Caco-2 (cell line): ENCODE results near the gene KRTAP4-16. TPM values are rescaled to one million over a fixed set of nuclear protein-coding genes. Genes with fewer than 3 reads are reported as not detected.
A peak's percentile ranks its signal among the peaks of the same experiment; 100 is the strongest.
"Not testable (repeated sequence)": the region's sequence is repeated elsewhere in the genome, so short reads cannot be mapped to it uniquely, and the experiment has no call there.

Experiments used
- BruUV-seq: library from RNA; stranded (reverse); fragments of 400-500 nt; replicated peaks from 2 replicates; lab custom pipeline; 2021; lab: Mats Ljungman, UMichigan
- CTCF ChIA-PET: fragments of 300-600 bp; sonication (Branson Sonifier 250); formaldehyde crosslinking; loops from one replicate; lab custom pipeline; 2022; ENCODE audit warnings: antibody characterized with exemption; lab: Charles Lee
- POLR2A ChIA-PET: fragments of 300-600 bp; sonication (Branson Sonifier 250); formaldehyde crosslinking; loops from one replicate; lab custom pipeline; 2022; ENCODE audit warnings: antibody characterized with exemption; lab: Charles Lee
- DNase-seq, 2 experiments: peaks; one replicate each; pipeline versions ENCODE4 v3.0.0 to v3.0.0-alpha.2; 2020 to 2022
- H3K27me3 ChIP-seq: replicated peaks from 2 replicates; pipeline ENCODE4 v1.6.0; 2011; ENCODE audit warnings: low read length; ENCODE audit not compliant: control insufficient read depth, insufficient read depth
- H3K36me3 ChIP-seq: 2 replicates; pipeline ENCODE4 v1.5.1; 2011; ENCODE audit warnings: low read length; ENCODE audit not compliant: control insufficient read depth, insufficient read depth
- H3K4me1 ChIP-seq: fragments of 250-450 bp; sonication (Bioruptor Pico); 2 replicates; pipeline ENCODE4 v1.5.1; 2020; ENCODE audit warnings: mild to moderate bottlenecking
- H3K4me3 ChIP-seq: 2 replicates; pipeline ENCODE4 v1.5.1; 2011; ENCODE audit warnings: low read depth, mild to moderate bottlenecking, control low read depth, low read length
- H3K9me3 ChIP-seq: fragments of 250-450 bp; sonication (Bioruptor Pico); 2 replicates; pipeline ENCODE4 v1.5.1; 2020; ENCODE audit warnings: mild to moderate bottlenecking, moderate library complexity
- H3K27ac Mint-ChIP-seq: one replicate; pipeline ENCODE4 v1.8.0; 2022; ENCODE audit warnings: mixed read lengths; ENCODE audit not compliant: unreplicated experiment
- H3K27me3 Mint-ChIP-seq: one replicate; pipeline ENCODE4 v1.8.0; 2022; ENCODE audit warnings: mixed read lengths; ENCODE audit not compliant: insufficient read depth, unreplicated experiment
- H3K36me3 Mint-ChIP-seq: one replicate; pipeline ENCODE4 v1.8.0; 2022; ENCODE audit warnings: mild to moderate bottlenecking, mixed read lengths; ENCODE audit not compliant: insufficient read depth, unreplicated experiment
- H3K4me1 Mint-ChIP-seq: one replicate; pipeline ENCODE4 v1.8.0; 2022; ENCODE audit warnings: low read depth, mixed read lengths; ENCODE audit not compliant: unreplicated experiment
- H3K4me3 Mint-ChIP-seq: one replicate; pipeline ENCODE4 v1.8.0; 2022; ENCODE audit warnings: mild to moderate bottlenecking, moderate library complexity, mixed read lengths; ENCODE audit not compliant: unreplicated experiment
- H3K9me3 Mint-ChIP-seq: one replicate; pipeline ENCODE4 v1.8.0; 2022; ENCODE audit warnings: mixed read lengths; ENCODE audit not compliant: unreplicated experiment
- CTCF ChIP-seq, 2 experiments: fragments of 200-600 bp in 1 of 2; IDR thresholded peaks; 1 replicate in 1 of 2; 2 replicates in 1 of 2; pipeline versions ENCODE4 v1.5.1 to v1.8.0; 2011 to 2022; ENCODE audit warnings: antibody characterized with exemption in 1 of 2, control low read depth in 1 of 2, inconsistent platforms in 1 of 2, low read depth in 1 of 2, low read length in 1 of 2, mild to moderate bottlenecking in 1 of 2, moderate library complexity in 1 of 2; ENCODE audit not compliant: insufficient read depth in 1 of 2, severe bottlenecking in 1 of 2, unreplicated experiment in 1 of 2
- intact Hi-C: fragments of 100-400 bp; cut with micrococcal nuclease; formaldehyde crosslinking; loops from one replicate; pipeline ENCODE4 v1.10.0; 2022; ENCODE audit not compliant: unreplicated experiment
- total RNA-seq: library from RNA; stranded (reverse); gene quantifications from 2 replicates; pipeline ENCODE4 v1.2.3, GENCODE V29; 2022

The KRTAP4-16 gene
- total RNA-seq, 1 experiment from 2014 or later = not detected

- Mint-ChIP-seq H3K4me1 (peaks cover 8% of the 10 kb centered on the region), H3K27ac (no peak overlapping the region), H3K36me3 (no peaks in the 10 kb centered on the region), H3K4me3 (no peak overlapping the region), H3K9me3 (no peaks in the 10 kb centered on the region), H3K27me3 (no peaks in the 10 kb centered on the region)
- Histone ChIP-seq H3K9me3 (0 out of 2 replicates have a peak, but pooled peaks cover 4% of the 10 kb centered on the region), H3K27me3 (no peaks in the 10 kb centered on the region), H3K4me3 (no peak overlapping the region), H3K4me1 (peaks cover 10% of the 10 kb centered on the region; the same call in 1 of the 2 replicates), H3K36me3 (no peaks in the 10 kb centered on the region)
- DNase-seq = no peak
- intact Hi-C loops = no loop called here
- no peak for TF ChIP-seq CTCF (IDR thresholded peaks at IDR 0.05; ENCODE audit: insufficient read depth in 1 of 2, low read depth in 1 of 2, low read length in 1 of 2, severe bottlenecking in 1 of 2, unreplicated experiment in 1 of 2)
- CTCF ChIA-PET = no interaction called here
- POLR2A ChIA-PET = no interaction called here
- no TSS peak for BruUV-seq
Measured at GRCh38 chr17:41103896-41104295, 1.9 kb upstream of the KRTAP4-16 start.

DNA sequence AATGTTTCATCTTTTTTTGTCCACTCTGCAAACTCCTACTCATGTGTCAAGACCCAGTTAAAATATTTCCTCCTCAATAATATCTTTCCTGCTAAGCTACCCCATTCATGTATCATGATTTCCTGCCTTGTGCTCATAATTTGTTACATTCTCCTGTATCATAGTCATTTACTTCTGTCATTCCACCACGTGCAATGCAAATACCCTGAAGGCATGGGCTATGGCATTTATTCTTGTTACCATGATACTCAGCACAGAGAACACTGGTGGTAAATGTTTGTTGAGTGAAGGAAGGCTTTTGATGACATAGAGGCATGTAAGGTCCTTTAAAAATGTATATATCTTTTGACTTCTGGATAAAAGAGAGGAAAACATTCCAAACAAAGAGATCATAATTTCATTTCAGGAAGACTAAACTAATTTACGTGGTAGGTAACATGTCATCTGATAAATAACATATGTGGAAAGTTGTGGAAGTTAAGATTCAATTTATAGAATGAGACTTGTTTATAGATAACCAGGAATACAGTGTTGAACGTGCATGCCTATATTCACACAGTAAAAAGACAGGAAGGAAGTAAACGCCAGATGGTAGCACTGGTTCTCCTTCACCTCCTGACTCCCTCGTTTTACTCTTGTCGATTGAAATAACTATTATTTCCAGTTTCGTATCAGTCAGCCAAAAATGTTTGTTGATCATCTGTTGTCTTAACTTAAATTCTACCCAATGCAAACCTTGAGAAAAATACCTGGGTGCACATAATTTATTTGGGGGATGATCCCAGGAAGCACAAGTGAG lies 2.1 kb downstream of the KRTAP4-16 start:
- H3K27me3 ChIP-seq, H3K4me3 ChIP-seq, H3K4me3 Mint-ChIP-seq, CTCF ChIA-PET, BruUV-seq, H3K36me3 ChIP-seq, POLR2A ChIA-PET, H3K9me3 Mint-ChIP-seq, H3K27me3 Mint-ChIP-seq, H3K36me3 Mint-ChIP-seq, H3K9me3 ChIP-seq, intact Hi-C loops: not testable (repeated sequence)
- DNase-seq = peak; percentile 57 to 60
- Mint-ChIP-seq H3K4me1 (peaks cover 22% of the 10 kb centered on the region), H3K27ac (peak overlapping the region; percentile 66)
- peaks cover 10% of the 10 kb centered on the region; the same call in 1 of the 2 replicates for H3K4me1 ChIP-seq

GRCh38 chr17:41098481-41098880 lies 3.5 kb downstream of the KRTAP4-16 start:
- peaks cover 10% of the 10 kb centered on the region; the same call in 1 of the 2 replicates for H3K4me1 ChIP-seq
- ChIA-PET POLR2A (no interaction called here), CTCF (no interaction called here)
- no peak for TF ChIP-seq CTCF (IDR thresholded peaks at IDR 0.05; ENCODE audit: insufficient read depth in 1 of 2, low read depth in 1 of 2, low read length in 1 of 2, severe bottlenecking in 1 of 2, unreplicated experiment in 1 of 2)
- intact Hi-C loops = no loop called here
- H3K36me3 ChIP-seq = no peaks in the 10 kb centered on the region
- H3K4me1 Mint-ChIP-seq = peaks cover 22% of the 10 kb centered on the region
- H3K4me3 ChIP-seq = no peak overlapping the region
- H3K4me3 Mint-ChIP-seq = no peak overlapping the region
- no peaks in the 10 kb centered on the region for H3K36me3 Mint-ChIP-seq
- no peak overlapping the region for H3K27ac Mint-ChIP-seq
- DNase-seq = no peak
- no peaks in the 10 kb centered on the region for H3K27me3 ChIP-seq
- H3K9me3 ChIP-seq = no peaks in the 10 kb centered on the region
- H3K27me3 Mint-ChIP-seq = no peaks in the 10 kb centered on the region
- no peaks in the 10 kb centered on the region for H3K9me3 Mint-ChIP-seq
- no TSS peak for BruUV-seq
